Motor neuron (in vitro differentiated cells): ENCODE measurements around the gene NUCB1. TPM values are rescaled to one million over a fixed set of nuclear protein-coding genes. Genes with fewer than 3 reads are reported as not detected.

ENCODE experiments used
- ATAC-seq, 8 experiments: fragments of 200-7000 bp; cut with Tn5 transposase; replicated peaks in 6 of 8; 2 replicates each; pipeline ENCODE4 v1.8.0; 2021; ENCODE audit warnings: mild to moderate bottlenecking in 8 of 8, moderate library complexity in 8 of 8
- H3K27ac ChIP-seq, 2 donors: fragments of 250-450 bp; sonication (Bioruptor Pico); 2 replicates each; pipeline ENCODE4 v1.9.0; 2021; ENCODE audit warnings: antibody characterized with exemption in 2 of 2, mild to moderate bottlenecking in 2 of 2, moderate library complexity in 1 of 2
- H3K4me1 ChIP-seq, 2 donors: fragments of 250-450 bp; sonication (Bioruptor Pico); replicated peaks in 1 of 2; 2 replicates each; pipeline ENCODE4 v1.6.1; 2021; ENCODE audit warnings: antibody characterized with exemption in 2 of 2, mild to moderate bottlenecking in 2 of 2, moderate library complexity in 1 of 2
- H3K4me3 ChIP-seq, 5 donors: fragments of 250-450 bp; sonication (Bioruptor Pico); 2 replicates each; pipeline ENCODE4 v1.9.0; 2021; ENCODE audit warnings: antibody characterized with exemption in 5 of 5, mild to moderate bottlenecking in 5 of 5, moderate library complexity in 4 of 5
- WGBS, 10 experiments: fragments of 450-650 bp; shearing (Covaris generic); methylation state at CpG; one replicate each; pipeline ENCODE4 v1.0.0; 2022; 5-methylcytosine and 5-hydroxymethylcytosine counted together
- in situ Hi-C, 9 experiments: fragments of 400-800 bp; cut with MboI; loops; one replicate each; pipeline ENCODE4 v1.15.0; 2021; ENCODE audit warnings: low sequenced_read_pairs in 9 of 9, low pct_unique_long_range_greater_than_20kb in 2 of 9; ENCODE audit not compliant: unreplicated experiment in 9 of 9
- total RNA-seq, 8 experiments: library from RNA; unstranded; fragments of 300-600 nt; gene quantifications; 2 replicates each; pipeline versions ENCODE4 v1.2.3 to v1.2.4, GENCODE V29; 2022

NUCB1 gene
- total RNA-seq, 8 experiments from 2014 or later = 60.2 to 309 (median 107) TPM

- ATAC-seq = peak; percentile 1 to 69 (median 49)
- WGBS, 10 experiments = 27 to 100% (median 60%) methylated on average over 1 to 11 of the region's 19 CpGs; no CpG with 5 or more reads in 5 of the 10 experiments
- in situ Hi-C loops = loop anchor here in 7 of 9 experiments (10.0 to 25.0 kb wide), 3 partner anchors 176 to 334 kb away; partner anchors contain the start of genes CA11 (in 1 of the 7) and DBP (in 1 of the 7)
- Histone ChIP-seq H3K4me3 (no peak overlapping the region), H3K4me1 (peaks cover 4 to 5% of the 10 kb centered on the region in 2 donors), H3K27ac (no peak overlapping the region)
Observed at GRCh38 chr19:48970923-48971395, 70.8 kb downstream of the NUCB1 start.

Other genes with a start within 250 kb of the NUCB1 start
- gene NTN5, start 227.3 kb upstream of the NUCB1 start, total RNA-seq = 1 to 10 TPM in 1 of 8 experiments, under 1 TPM in 6, not detected in 1; 0.16 to 1.3 (median 0.50) TPM
- 1 to 10 TPM in 6 of 8 experiments, under 1 TPM in 2; 0.79 to 4.7 (median 1.9) TPM for gene FUT2, start 204.3 kb upstream of the NUCB1 start, total RNA-seq
- gene MAMSTR, start 180.6 kb upstream of the NUCB1 start, total RNA-seq = 1 to 10 TPM in 6 of 8 experiments, under 1 TPM in 2; 0.71 to 5.0 (median 1.7) TPM
- gene RASIP1, start 159.7 kb upstream of the NUCB1 start, total RNA-seq = 1 to 10 TPM in 2 of 8 experiments, under 1 TPM in 5, not detected in 1; 0.33 to 9.4 (median 0.42) TPM
- under 1 TPM in 7 of 8 experiments, not detected in 1; 0.14 to 0.76 (median 0.49) TPM for gene IZUMO1, start 153.4 kb upstream of the NUCB1 start, total RNA-seq
- 1 to 10 TPM in 1 of 8 experiments, under 1 TPM in 7; 0.13 to 3.7 (median 0.47) TPM for gene FUT1, start 147.7 kb upstream of the NUCB1 start, total RNA-seq
- gene FGF21, start 144.8 kb upstream of the NUCB1 start, total RNA-seq = under 1 TPM in 2 of 8 experiments, not detected in 6; 0.28 to 0.29 TPM
- 10 to 100 TPM; 26.6 to 49.8 (median 35.1) TPM for gene BCAT2, start 89.3 kb upstream of the NUCB1 start, total RNA-seq
- 10 to 100 TPM in 2 of 8 experiments, 1 to 10 TPM in 6; 1.6 to 27.3 (median 5.4) TPM for gene HSD17B14, start 63.8 kb upstream of the NUCB1 start, total RNA-seq
- 10 to 100 TPM in 3 of 8 experiments, 1 to 10 TPM in 4, under 1 TPM in 1; 0.33 to 30.8 (median 6.5) TPM for gene PLEKHA4, start 31.7 kb upstream of the NUCB1 start, total RNA-seq
- gene PPP1R15A, start 27.9 kb upstream of the NUCB1 start, total RNA-seq = 100 to 1,000 TPM in 1 of 8 experiments, 10 to 100 TPM in 7; 35.2 to 157 (median 68.6) TPM
- 1 to 10 TPM in 1 of 8 experiments, under 1 TPM in 1, not detected in 6; 0.52 to 2.2 TPM for gene TULP2, start 1.6 kb upstream of the NUCB1 start, total RNA-seq
- gene DHDH, start 33.4 kb downstream of the NUCB1 start, total RNA-seq = under 1 TPM in 5 of 8 experiments, not detected in 3; 0.32 to 0.81 (median 0.50) TPM
- gene BAX, start 54.6 kb downstream of the NUCB1 start, total RNA-seq = 100 to 1,000 TPM in 4 of 8 experiments, 10 to 100 TPM in 4; 36.9 to 172 (median 97.8) TPM
- over 10,000 TPM in 1 of 8 experiments, 1,000 to 10,000 TPM in 7; 1,251 to 10,826 (median 2,578) TPM for gene FTL, start 65.0 kb downstream of the NUCB1 start, total RNA-seq
- 10 to 100 TPM; 13.0 to 72.5 (median 18.3) TPM for gene GYS1, start 93.0 kb downstream of the NUCB1 start, total RNA-seq
- gene RUVBL2, start 93.6 kb downstream of the NUCB1 start, total RNA-seq = 100 to 1,000 TPM; 113 to 181 (median 145) TPM
- gene LHB, start 116.8 kb downstream of the NUCB1 start, total RNA-seq = 1 to 10 TPM in 4 of 8 experiments, under 1 TPM in 1, not detected in 3; 0.88 to 2.9 (median 1.3) TPM
- under 1 TPM in 3 of 8 experiments, not detected in 5; 0.47 to 0.70 (median 0.49) TPM for gene CGB3, start 124.0 kb downstream of the NUCB1 start, total RNA-seq
- gene CGB2, start 131.6 kb downstream of the NUCB1 start, total RNA-seq = not detected
- gene CGB1, start 136.6 kb downstream of the NUCB1 start, total RNA-seq = not detected
- gene CGB5, start 143.5 kb downstream of the NUCB1 start, total RNA-seq = under 1 TPM in 1 of 8 experiments, not detected in 7; 0.76 TPM
- under 1 TPM in 4 of 8 experiments, not detected in 4; 0.27 to 0.76 (median 0.33) TPM for gene CGB8, start 148.8 kb downstream of the NUCB1 start, total RNA-seq
- gene CGB7, start 157.4 kb downstream of the NUCB1 start, total RNA-seq = 1 to 10 TPM in 1 of 8 experiments, under 1 TPM in 6, not detected in 1; 0.11 to 1.0 (median 0.36) TPM
- gene NTF4, start 164.5 kb downstream of the NUCB1 start, total RNA-seq = 1 to 10 TPM in 1 of 8 experiments, under 1 TPM in 1, not detected in 6; 0.52 to 1.0 TPM
- gene KCNA7, start 172.4 kb downstream of the NUCB1 start, total RNA-seq = under 1 TPM in 7 of 8 experiments, not detected in 1; 0.05 to 0.62 (median 0.15) TPM
- gene SNRNP70, start 185.1 kb downstream of the NUCB1 start, total RNA-seq = 100 to 1,000 TPM; 101 to 312 (median 157) TPM
- 10 to 100 TPM in 5 of 8 experiments, 1 to 10 TPM in 3; 2.0 to 65.1 (median 24.4) TPM for gene LIN7B, start 214.1 kb downstream of the NUCB1 start, total RNA-seq
- 1 to 10 TPM; 2.3 to 5.7 (median 3.4) TPM for gene C19orf73, start 218.8 kb downstream of the NUCB1 start, total RNA-seq
- gene PPFIA3, start 219.2 kb downstream of the NUCB1 start, total RNA-seq = 10 to 100 TPM in 7 of 8 experiments, 1 to 10 TPM in 1; 4.7 to 52.5 (median 23.5) TPM